AG04450 (cell line): ENCODE results near the gene RASAL1. TPM values are rescaled to one million over a fixed set of nuclear protein-coding genes. Genes with fewer than 3 reads are reported as not detected.

Source experiments
- CTCF ChIA-PET: fragments of 300-600, 350-600 bp; formaldehyde crosslinking; extraction: SDS; loops from one replicate; lab custom pipeline; 2022; ENCODE audit warnings: antibody characterized with exemption, inconsistent platforms; lab: Charles Lee
- POLR2A ChIA-PET: fragments of 350-600 bp; formaldehyde crosslinking; extraction: SDS; loops from one replicate; lab custom pipeline; 2021; ENCODE audit warnings: antibody characterized with exemption, inconsistent platforms; lab: Yijun Ruan, JAX
- DNase-seq: peaks from one replicate; pipeline ENCODE4 v3.0.0-alpha.2; 2011; ENCODE audit warnings: low read depth, low spot score
- H3K27ac ChIP-seq: one replicate; pipeline ENCODE4 v1.5.1; 2012; ENCODE audit warnings: low read depth, low read length, control low read depth
- H3K27me3 ChIP-seq: one replicate; pipeline ENCODE4 v1.6.0; 2012; ENCODE audit warnings: low read length; ENCODE audit not compliant: control insufficient read depth, insufficient read depth
- H3K4me3 ChIP-seq: 2 replicates; pipeline ENCODE4 v1.5.1; 2011; ENCODE audit warnings: mild to moderate bottlenecking, low read depth, low read length, control low read depth
- H3K9me3 ChIP-seq: 2 replicates; pipeline ENCODE4 v1.5.1; 2012; ENCODE audit warnings: low read length; ENCODE audit not compliant: control insufficient read depth, insufficient read depth
- CTCF ChIP-seq: IDR thresholded peaks from 2 replicates; pipeline ENCODE4 v1.5.1; 2011; ENCODE audit warnings: low read depth, low read length, control low read depth, inconsistent platforms
- polyA plus RNA-seq: library from polyadenylated mRNA; depleted of rRNA; stranded (reverse); fragments of >200 nt; gene quantifications from 2 replicates; pipeline ENCODE4 v1.2.3, GENCODE V29; 2011; rRNA removed
- small RNA-seq: library from RNA; depleted of rRNA; stranded (forward); fragments of <200 nt; gene quantifications from one replicate; pipeline ENCODE3, GENCODE V24; 2012; ENCODE audit warnings: low read depth; ENCODE audit not compliant: insufficient read length

Gene RASAL1
- polyA plus RNA-seq, 1 experiment, result not detected

GRCh38 chr12:113050795-113051194, 84.8 kb downstream of the RASAL1 start:
- TF ChIP-seq CTCF, result no peak
- Histone ChIP-seq H3K9me3 (no peaks in the 10 kb centered on the region), H3K4me3 (no peak overlapping the region), H3K27me3 (peaks cover 15% of the 10 kb centered on the region), H3K27ac (no peak overlapping the region)
- POLR2A ChIA-PET, result no interaction called here
- no peak for DNase-seq
- CTCF ChIA-PET, result interaction anchor here (3.4 to 3.6 kb wide), 2 partner anchors 101 to 124 kb away, joined by 45 to 132 read pairs; partner anchors contain the start of gene CFAP73

DNA sequence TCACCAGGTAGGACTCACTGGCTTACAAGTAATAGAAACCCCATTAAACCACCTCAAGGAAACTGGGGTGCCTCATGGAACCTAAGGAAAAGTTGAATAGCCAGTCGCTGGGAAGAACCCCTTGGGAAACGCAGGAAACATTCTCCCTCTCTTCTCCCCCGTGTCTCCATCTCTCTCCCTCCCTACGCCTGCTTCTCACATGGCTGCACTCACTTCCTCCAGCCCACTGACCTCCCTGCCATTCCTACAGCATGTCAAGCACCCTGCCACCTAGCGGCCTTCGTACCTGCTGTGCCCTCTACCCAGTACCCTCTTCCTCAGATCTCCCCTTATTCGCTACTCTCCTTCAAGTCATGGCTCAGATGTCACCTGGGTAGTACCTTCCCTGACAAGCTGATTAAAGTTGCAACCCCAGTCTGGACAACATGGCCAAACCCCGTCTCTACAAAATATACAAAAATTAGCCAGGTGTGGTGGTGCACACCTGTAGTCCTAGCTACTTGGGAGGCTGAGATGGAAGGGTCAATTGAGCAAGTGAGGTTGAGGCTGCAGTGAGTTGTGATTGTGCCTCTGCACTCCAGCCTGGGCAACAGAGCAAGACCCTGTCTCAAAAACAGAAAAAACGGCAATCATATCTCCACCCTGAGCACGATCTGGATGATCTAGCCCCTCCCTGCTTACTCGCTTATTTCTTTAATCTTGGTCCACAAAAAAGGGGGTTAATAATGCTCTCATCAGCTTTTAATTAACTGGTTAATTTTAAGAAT, 85.4 kb downstream of the RASAL1 start:
- Histone ChIP-seq H3K27ac (no peak overlapping the region), H3K9me3 (no peaks in the 10 kb centered on the region), H3K27me3 (peaks cover 10% of the 10 kb centered on the region), H3K4me3 (no peak overlapping the region)
- ChIA-PET CTCF (interaction anchor here (0.6 to 3.6 kb wide), 4 partner anchors 10 to 205 kb away, joined by 3 to 132 read pairs (median 26); partner anchors contain the start of gene CFAP73), POLR2A (no interaction called here)
- no peak for TF ChIP-seq CTCF
- DNase-seq, result no peak

Small RNA genes within 50 kb of the gene (small RNA-seq; reads per million reads assigned to genes)
- gene MIR7106 (not detected), gene RF00019 (not detected)

Other genes with a start within 250 kb of the RASAL1 start
- gene OAS1, start 228.8 kb downstream of the RASAL1 start, polyA plus RNA-seq, result 0.19 and 0.50 TPM in 2 replicates
- 8.5 and 9.3 TPM in 2 replicates for gene OAS3, start 197.3 kb downstream of the RASAL1 start, polyA plus RNA-seq
- 0.12 and 0.21 TPM in 2 replicates for gene OAS2, start 157.2 kb downstream of the RASAL1 start, polyA plus RNA-seq
- gene DTX1, start 79.0 kb downstream of the RASAL1 start, polyA plus RNA-seq, result 0.05 and 0.25 TPM in 2 replicates
- not detected in 2 replicates for gene CFAP73, start 14.0 kb upstream of the RASAL1 start, polyA plus RNA-seq
- gene DDX54, start 49.7 kb upstream of the RASAL1 start, polyA plus RNA-seq, result 26.9 and 32.1 TPM in 2 replicates
- 9.0 and 11.3 TPM in 2 replicates for gene RITA1, start 50.0 kb upstream of the RASAL1 start, polyA plus RNA-seq
- 10.9 and 11.9 TPM in 2 replicates for gene TPCN1, start 85.7 kb upstream of the RASAL1 start, polyA plus RNA-seq
- 12.1 and 17.2 TPM in 2 replicates for gene SLC8B1, start 199.3 kb upstream of the RASAL1 start, polyA plus RNA-seq
- 16.0 and 32.7 TPM in 2 replicates for gene PLBD2, start 222.8 kb upstream of the RASAL1 start, polyA plus RNA-seq